ENCODE measurements around the gene GLYR1.

Gene GLYR1

GRCh38 chr16:4814046-4814445, 33.0 kb downstream of the GLYR1 start:
- intact Hi-C loops (cut with DNase I): no loop called here
- DNase-seq: no peak

- intact Hi-C loops (cut with DNase I): no loop called here
Measured at GRCh38 chr16:4813251-4814003, 33.7 kb downstream of the GLYR1 start.

GRCh38 chr16:4811773-4812172, 35.3 kb downstream of the GLYR1 start:
- peak in 1 of 10 donors; percentile 74 for DNase-seq
- intact Hi-C loops (cut with DNase I): no loop called here

More at GRCh38 chr16:4813251-4814003, 33.7 kb downstream of the GLYR1 start:
- peak in 2 of 10 donors; percentile 32 to 83 for DNase-seq

- intact Hi-C loops (cut with DNase I): no loop called here
- no peak for DNase-seq
Measured at GRCh38 chr16:4811242-4811641, 35.8 kb downstream of the GLYR1 start.

DNA sequence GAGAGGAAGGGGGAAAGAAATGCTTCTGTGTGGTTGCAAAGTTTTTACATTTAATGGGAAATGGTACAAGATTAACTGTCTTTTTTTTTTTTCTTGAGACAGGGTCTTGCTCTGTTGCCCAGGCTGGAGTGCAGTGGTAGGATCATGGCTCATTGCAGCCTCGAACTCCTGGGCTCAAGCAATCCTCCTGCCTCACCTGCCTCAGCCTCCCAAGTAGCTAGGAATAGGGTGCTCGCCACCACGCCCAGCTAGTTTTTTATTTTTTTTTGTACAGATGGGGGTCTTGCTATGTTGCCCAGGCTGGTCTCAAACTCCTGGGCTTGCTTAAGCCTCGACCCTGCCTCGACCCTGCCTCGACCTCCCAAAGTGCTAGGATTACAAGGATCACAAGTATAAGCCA, 40.8 kb downstream of the GLYR1 start:
- peak in 1 of 10 donors; percentile 27 for DNase-seq
- intact Hi-C loops (cut with DNase I): no loop called here

GRCh38 chr16:4805231-4805630, 41.9 kb downstream of the GLYR1 start:
- intact Hi-C loops (cut with DNase I): no loop called here
- peak in 2 of 10 donors; percentile 33 to 61 for DNase-seq

- DNase-seq: peak in 1 of 10 donors; percentile 83
- intact Hi-C loops (cut with DNase I): loop anchor here (2.0 to 5.0 kb wide), 3 partner anchors 43 to 153 kb away; partner anchors contain the start of genes GLYR1, NUDT16L1, SEC14L5 and UBN1
Measured at GRCh38 chr16:4803898-4804762, 43.0 kb downstream of the GLYR1 start.

- DNase-seq: no peak
- intact Hi-C loops (cut with DNase I): loop anchor here (2.0 to 5.0 kb wide), 3 partner anchors 43 to 154 kb away; partner anchors contain the start of genes GLYR1, NUDT16L1, SEC14L5 and UBN1
Measured at GRCh38 chr16:4803401-4803844, 43.7 kb downstream of the GLYR1 start.

GRCh38 chr16:4802659-4803287, 44.3 kb downstream of the GLYR1 start:
- peak; percentile 89 to 99 (median 93) for DNase-seq
- intact Hi-C loops (cut with DNase I): loop anchor here (1.0 to 5.0 kb wide), 4 partner anchors 44 to 155 kb away; partner anchors contain the start of genes ANKS3, DNAAF8, GLYR1 and NUDT16L1

DNA sequence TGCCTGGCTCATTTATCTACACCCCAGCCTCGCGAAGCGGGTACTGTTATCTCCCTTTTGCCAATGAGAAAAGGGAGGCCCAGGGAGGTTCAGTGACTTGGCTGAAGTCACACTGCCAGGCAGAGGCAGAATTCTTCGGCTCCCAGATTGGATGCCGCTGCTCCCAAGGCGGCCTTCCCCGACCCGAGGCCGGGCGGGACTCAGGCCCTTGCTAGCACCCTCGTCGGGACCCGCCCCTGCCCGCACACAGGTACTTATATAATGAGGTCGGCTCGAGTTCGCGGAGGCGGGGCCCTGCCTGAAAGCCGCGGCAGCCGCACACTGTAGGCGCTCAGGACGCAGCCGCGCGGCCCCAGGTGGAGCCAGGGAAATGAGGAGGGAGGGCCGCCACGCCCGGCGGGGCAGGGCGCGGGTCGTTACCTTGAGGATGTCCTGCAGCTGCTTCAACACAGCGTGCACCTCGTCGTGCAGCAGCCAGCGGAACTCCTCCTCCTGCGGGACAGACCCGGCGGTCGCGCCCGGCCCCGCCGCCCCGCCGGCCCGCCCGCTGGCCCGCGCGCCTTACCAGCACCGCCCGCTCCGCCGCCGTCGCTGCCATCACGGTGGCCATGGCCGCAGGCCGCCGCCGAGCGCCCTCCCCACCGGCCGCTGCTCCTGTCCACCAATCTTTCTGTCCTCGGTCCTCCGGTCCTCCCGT, 45.0 kb downstream of the GLYR1 start, which contains the start of gene ROGDI:
TSS of gene ROGDI (minus strand) at position 672 of the 697 bp plus-strand sequence. CDS start at position 610, 62 bp downstream.
- peak; percentile 39 to 95 (median 73) for DNase-seq
- intact Hi-C loops (cut with DNase I): loop anchor here (1.0 to 5.0 kb wide), 4 partner anchors 45 to 155 kb away; partner anchors contain the start of genes ANKS3, DNAAF8, GLYR1 and NUDT16L1

- intact Hi-C loops (cut with DNase I): loop anchor here (5.0 kb wide), 2 partner anchors 109 to 156 kb away; partner anchors contain the start of genes NUDT16L1 and SEC14L5
- peak in 2 of 10 donors; percentile 30 to 79 for DNase-seq
Measured at GRCh38 chr16:4801051-4801961, 45.8 kb downstream of the GLYR1 start.

- DNase-seq: peak; percentile 74 to 99 (median 82)
- intact Hi-C loops (cut with DNase I): loop anchor here (1.0 to 5.0 kb wide), 3 partner anchors 33 to 157 kb away; partner anchors contain the start of genes NUDT16L1, SEC14L5 and ZNF500
Measured at GRCh38 chr16:4800290-4801041, 46.6 kb downstream of the GLYR1 start.

- intact Hi-C loops (cut with DNase I): no loop called here
- DNase-seq: peak in 2 of 10 donors; percentile 58 to 66
Measured at GRCh38 chr16:4799171-4799855, 47.8 kb downstream of the GLYR1 start.

- intact Hi-C loops (cut with DNase I): no loop called here
- peak in 2 of 10 donors; percentile 67 to 79 for DNase-seq
Measured at GRCh38 chr16:4798456-4798855, 48.6 kb downstream of the GLYR1 start.

GRCh38 chr16:4797805-4798252, 49.3 kb downstream of the GLYR1 start:
- peak in 2 of 10 donors; percentile 57 to 83 for DNase-seq
- intact Hi-C loops (cut with DNase I): no loop called here

- intact Hi-C loops (cut with DNase I): no loop called here
- peak in 1 of 10 donors; percentile 67 for DNase-seq
Measured at GRCh38 chr16:4796982-4797804, 49.9 kb downstream of the GLYR1 start.
